Peyer's patch (tissue), 4 donors: ENCODE measurements around the gene EYS. TPM values are rescaled to one million over a fixed set of nuclear protein-coding genes. Genes with fewer than 3 reads are reported as not detected.

Experiments
- DNase-seq, 3 donors: peaks; one replicate each; pipeline ENCODE4 v3.0.0-alpha.2; 2017 to 2019
- H3K27ac ChIP-seq, 4 donors: fragments of 200-600 bp; sonication (generic); one replicate each; pipeline ENCODE4 v1.5.1; 2016 to 2019
- H3K27me3 ChIP-seq, 2 donors: fragments of 200-600 bp; sonication (generic); one replicate each; pipeline ENCODE4 v1.5.1; 2019
- H3K36me3 ChIP-seq, 3 donors: fragments of 200-600 bp; sonication (generic); one replicate each; pipeline ENCODE4 v1.5.1; 2016 to 2019
- H3K4me1 ChIP-seq, 4 donors: fragments of 200-600 bp; sonication (generic); one replicate each; pipeline ENCODE4 v1.5.1; 2016 to 2019
- H3K4me3 ChIP-seq, 4 donors: fragments of 200-600 bp; sonication (generic); 1 replicate in 3 of 4; 2 replicates in 1 of 4; pipeline ENCODE4 v1.5.1; 2016 to 2019; ENCODE audit warnings: mild to moderate bottlenecking in 1 of 4
- H3K9me3 ChIP-seq, 4 donors: fragments of 200-600 bp; sonication (generic); one replicate each; pipeline ENCODE4 v1.5.1; 2016 to 2019; ENCODE audit warnings: mild to moderate bottlenecking in 1 of 4
- CTCF ChIP-seq, 6 experiments: fragments of 450-650 bp in 4 of 6; fragments of 200-600 bp in 2 of 6; sonication (generic) in 1 of 6; IDR thresholded peaks; one replicate each; pipeline ENCODE4 v1.5.1; 2017 to 2019; ENCODE audit warnings: antibody characterized with exemption in 6 of 6, mild to moderate bottlenecking in 3 of 6, moderate library complexity in 1 of 6
- POLR2A ChIP-seq, 2 donors: fragments of 450-650 bp; IDR thresholded peaks; one replicate each; pipeline ENCODE4 v1.5.1; 2017; ENCODE audit warnings: antibody characterized with exemption in 2 of 2, mild to moderate bottlenecking in 2 of 2, moderate library complexity in 2 of 2
- total RNA-seq, 4 donors: library from RNA; depleted of rRNA; stranded (reverse); fragments of >200 nt; gene quantifications; one replicate each; pipeline ENCODE4 v1.1.0, GENCODE V29; 2016

The EYS gene
- total RNA-seq, 4 donors from 2014 or later = 0.13 to 1.5 (median 0.35) TPM; not detected in 1

GRCh38 chr6:65064844-65065243 lies 642.2 kb downstream of the EYS start:
- Histone ChIP-seq H3K27me3 (no peaks in the 10 kb centered on the region), H3K4me3 (no peak overlapping the region), H3K27ac (no peak overlapping the region), H3K4me1 (no peaks in the 10 kb centered on the region), H3K9me3 (no peaks in the 10 kb centered on the region), H3K36me3 (no peaks in the 10 kb centered on the region)
- no peak for TF ChIP-seq POLR2A (IDR thresholded peaks at IDR 0.05)
- no peak for TF ChIP-seq CTCF (IDR thresholded peaks at IDR 0.05)
- no peak for DNase-seq

GRCh38 chr6:65059568-65059967 lies 647.5 kb downstream of the EYS start:
- no peak overlapping the region for H3K4me3 ChIP-seq
- no peaks in the 10 kb centered on the region for H3K9me3 ChIP-seq
- TF ChIP-seq CTCF (IDR thresholded peaks at IDR 0.05) (no peak), POLR2A (IDR thresholded peaks at IDR 0.05) (no peak)
- H3K27ac ChIP-seq = no peak overlapping the region
- no peak for DNase-seq
- no peaks in the 10 kb centered on the region for H3K36me3 ChIP-seq
- H3K27me3 ChIP-seq = no peaks in the 10 kb centered on the region
- no peaks in the 10 kb centered on the region for H3K4me1 ChIP-seq

- no peak for TF ChIP-seq CTCF (IDR thresholded peaks at IDR 0.05)
- TF ChIP-seq POLR2A (IDR thresholded peaks at IDR 0.05) = no peak
Measured at GRCh38 chr6:65055545-65055944, 651.5 kb downstream of the EYS start.

GRCh38 chr6:65052626-65053025 lies 654.4 kb downstream of the EYS start:
- H3K4me1 ChIP-seq = no peaks in the 10 kb centered on the region
- no peak overlapping the region for H3K4me3 ChIP-seq
- no peak overlapping the region for H3K27ac ChIP-seq
- H3K36me3 ChIP-seq = no peaks in the 10 kb centered on the region
- DNase-seq = no peak
- H3K9me3 ChIP-seq = no peaks in the 10 kb centered on the region
- H3K27me3 ChIP-seq = no peaks in the 10 kb centered on the region
- TF ChIP-seq POLR2A (IDR thresholded peaks at IDR 0.05) = no peak
- TF ChIP-seq CTCF (IDR thresholded peaks at IDR 0.05) = no peak

More at GRCh38 chr6:65055545-65055944, 651.5 kb downstream of the EYS start:
- H3K27ac ChIP-seq = no peak overlapping the region
- no peaks in the 10 kb centered on the region for H3K4me1 ChIP-seq
- DNase-seq = no peak
- H3K9me3 ChIP-seq = no peaks in the 10 kb centered on the region
- no peaks in the 10 kb centered on the region for H3K27me3 ChIP-seq
- no peak overlapping the region for H3K4me3 ChIP-seq
- H3K36me3 ChIP-seq = no peaks in the 10 kb centered on the region

GRCh38 chr6:65045801-65046200 lies 661.2 kb downstream of the EYS start:
- H3K4me1 ChIP-seq = no peaks in the 10 kb centered on the region
- H3K27me3 ChIP-seq = no peaks in the 10 kb centered on the region
- no peaks in the 10 kb centered on the region for H3K9me3 ChIP-seq
- no peak for DNase-seq
- H3K27ac ChIP-seq = no peak overlapping the region
- TF ChIP-seq CTCF (IDR thresholded peaks at IDR 0.05) (no peak), POLR2A (IDR thresholded peaks at IDR 0.05) (no peak)
- no peaks in the 10 kb centered on the region for H3K36me3 ChIP-seq
- H3K4me3 ChIP-seq = no peak overlapping the region

GRCh38 chr6:65014006-65014405 lies 693.0 kb downstream of the EYS start:
- no peak for TF ChIP-seq POLR2A (IDR thresholded peaks at IDR 0.05)
- no peak for TF ChIP-seq CTCF (IDR thresholded peaks at IDR 0.05)
- H3K4me1 ChIP-seq = no peaks in the 10 kb centered on the region
- no peak overlapping the region for H3K27ac ChIP-seq
- H3K27me3 ChIP-seq = no peaks in the 10 kb centered on the region
- H3K9me3 ChIP-seq = no peaks in the 10 kb centered on the region
- no peak overlapping the region for H3K4me3 ChIP-seq
- no peaks in the 10 kb centered on the region for H3K36me3 ChIP-seq
- no peak for DNase-seq
